OCI-LY7 (cell line): ENCODE results near the gene GRIN3A. TPM values are rescaled to one million over a fixed set of nuclear protein-coding genes. Genes with fewer than 3 reads are reported as not detected.

Experiments
- BruUV-seq: library from RNA; stranded (reverse); fragments of 400-500 nt; replicated peaks from 2 replicates; lab custom pipeline; 2021; lab: Mats Ljungman, UMichigan
- CTCF ChIA-PET: fragments of 300-600 bp; sonication (Branson Sonifier 250); formaldehyde crosslinking; loops from one replicate; lab custom pipeline; 2022; ENCODE audit warnings: antibody characterized with exemption; ENCODE audit not compliant: unreplicated experiment; lab: Charles Lee
- POLR2A ChIA-PET: fragments of 300-600 bp; sonication (Branson Sonifier 250); formaldehyde crosslinking; loops from one replicate; lab custom pipeline; 2022; ENCODE audit warnings: antibody characterized with exemption; lab: Charles Lee
- DNase-seq: peaks from one replicate; pipeline ENCODE4 v3.0.0-alpha.2; 2015; ENCODE audit warnings: low spot score
- H2AFZ ChIP-seq: fragments of 200-600 bp; sonication (generic), shearing (Covaris generic); 2 replicates; pipeline ENCODE4 v1.6.1; 2014; ENCODE audit warnings: mild to moderate bottlenecking, antibody characterized with exemption, low read length, moderate library complexity
- H3K27ac ChIP-seq: fragments of 200-600 bp; sonication (generic); 2 replicates; pipeline ENCODE4 v1.5.1; 2014; ENCODE audit warnings: mixed run types, low read depth, mild to moderate bottlenecking, moderate library complexity, low read length, inconsistent platforms; ENCODE audit not compliant: poor library complexity, severe bottlenecking
- H3K36me3 ChIP-seq: fragments of 200-600 bp; sonication (generic); 2 replicates; pipeline ENCODE4 v1.6.1; 2014; ENCODE audit warnings: mild to moderate bottlenecking, antibody characterized with exemption, low read length, moderate library complexity, mixed read lengths; ENCODE audit not compliant: insufficient read depth
- H3K4me1 ChIP-seq: fragments of 200-600 bp; sonication (generic); 2 replicates; pipeline ENCODE4 v1.5.1; 2014; ENCODE audit warnings: mild to moderate bottlenecking, low read length; ENCODE audit not compliant: insufficient read depth, poor library complexity, severe bottlenecking
- H3K4me2 ChIP-seq: fragments of 200-600 bp; sonication (generic); 2 replicates; pipeline ENCODE4 v1.6.1; 2014; ENCODE audit warnings: mild to moderate bottlenecking, low read length
- H3K4me3 ChIP-seq: fragments of 200-600 bp; sonication (generic); 2 replicates; pipeline ENCODE4 v1.5.1; 2014; ENCODE audit warnings: mild to moderate bottlenecking, low read depth, low read length; ENCODE audit not compliant: poor library complexity, severe bottlenecking
- H3K79me2 ChIP-seq: fragments of 200-600 bp; sonication (generic); 2 replicates; pipeline ENCODE4 v1.6.1; 2016; ENCODE audit warnings: low read depth, mild to moderate bottlenecking, low read length, moderate library complexity, mixed read lengths; ENCODE audit not compliant: insufficient read depth
- H3K9me2 ChIP-seq: fragments of 200-600 bp; sonication (generic); 2 replicates; pipeline ENCODE4 v1.6.1; 2016; ENCODE audit warnings: mild to moderate bottlenecking, low read length, mixed read lengths; ENCODE audit not compliant: insufficient read depth
- H3K9me3 ChIP-seq: fragments of 200-600 bp; sonication (generic); 2 replicates; pipeline ENCODE4 v1.6.1; 2014; ENCODE audit warnings: mild to moderate bottlenecking, mixed run types, low read length, mixed read lengths
- H4K20me1 ChIP-seq: fragments of 200-600 bp; sonication (generic); 2 replicates; pipeline ENCODE4 v1.6.1; 2014; ENCODE audit warnings: mild to moderate bottlenecking, antibody characterized with exemption, low read length, moderate library complexity, mixed read lengths; ENCODE audit not compliant: insufficient read depth
- CTCF ChIP-seq: fragments of 200-600 bp; sonication (generic); conservative IDR thresholded peaks from 2 replicates; pipeline ENCODE4 v1.5.1; 2014; ENCODE audit warnings: mild to moderate bottlenecking, antibody characterized with exemption, low read length, moderate library complexity, mixed read lengths
- EZH2phosphoT487 ChIP-seq: fragments of 200-600 bp; sonication (generic); IDR thresholded peaks from 2 replicates; pipeline ENCODE4 v1.6.1; 2018; ENCODE audit warnings: low read depth, borderline replicate concordance, mild to moderate bottlenecking, mixed run types, antibody characterized with exemption, low read length, moderate library complexity, mixed read lengths
- intact Hi-C: fragments of 100-400 bp; cut with micrococcal nuclease; formaldehyde crosslinking; loops from one replicate; pipeline ENCODE4 v1.10.0; 2022; ENCODE audit not compliant: unreplicated experiment
- total RNA-seq, 2 experiments: library from RNA; depleted of rRNA in 1 of 2; stranded (reverse); fragments of >200 nt in 1 of 2; shearing (Covaris generic) in 1 of 2; gene quantifications; 2 replicates each; pipeline ENCODE4 v1.2.3, GENCODE V29; 2014 to 2022

GRIN3A gene
- total RNA-seq, 2 experiments from 2014 or later, result not detected

GRCh38 chr9:101631892-101632291, 106.6 kb downstream of the GRIN3A start:
- no peaks in the 10 kb centered on the region for H3K79me2 ChIP-seq
- H3K9me2 ChIP-seq, result no peaks in the 10 kb centered on the region
- H4K20me1 ChIP-seq, result 0 out of 2 replicates have a peak, but pooled peaks cover 4% of the 10 kb centered on the region
- no peaks in the 10 kb centered on the region for H3K4me1 ChIP-seq
- H2AFZ ChIP-seq, result no peak overlapping the region
- intact Hi-C loops, result no loop called here
- H3K9me3 ChIP-seq, result no peaks in the 10 kb centered on the region
- no peak overlapping the region for H3K4me2 ChIP-seq
- BruUV-seq, result no TSS peak
- POLR2A ChIA-PET, result interaction anchor here (0.5 to 1.0 kb wide), 2 partner anchors 21 to 265 kb away, joined by 3 to 7 read pairs; no protein-coding TSS in a partner anchor
- H3K27ac ChIP-seq, result no peak overlapping the region
- H3K36me3 ChIP-seq, result no peaks in the 10 kb centered on the region
- CTCF ChIA-PET, result no interaction called here
- no peak for DNase-seq
- TF ChIP-seq CTCF, result no peak
- no peak for TF ChIP-seq EZH2phosphoT487
- H3K4me3 ChIP-seq, result no peak overlapping the region

GRCh38 chr9:101629636-101630035, 108.8 kb downstream of the GRIN3A start:
- H3K4me1 ChIP-seq, result no peaks in the 10 kb centered on the region
- H4K20me1 ChIP-seq, result 0 out of 2 replicates have a peak, but pooled peaks cover 4% of the 10 kb centered on the region
- no peak for DNase-seq
- no peaks in the 10 kb centered on the region for H3K36me3 ChIP-seq
- TF ChIP-seq CTCF (no peak), EZH2phosphoT487 (no peak)
- no peak overlapping the region for H3K4me2 ChIP-seq
- H3K27ac ChIP-seq, result no peak overlapping the region
- H3K79me2 ChIP-seq, result no peaks in the 10 kb centered on the region
- H3K4me3 ChIP-seq, result no peak overlapping the region
- no peaks in the 10 kb centered on the region for H3K9me3 ChIP-seq
- no peaks in the 10 kb centered on the region for H3K9me2 ChIP-seq
- no peak overlapping the region for H2AFZ ChIP-seq
- intact Hi-C loops, result no loop called here
- POLR2A ChIA-PET, result no interaction called here
- CTCF ChIA-PET, result no interaction called here
- no TSS peak for BruUV-seq

- H4K20me1 ChIP-seq, result 0 out of 2 replicates have a peak, but pooled peaks cover 4% of the 10 kb centered on the region
- no peaks in the 10 kb centered on the region for H3K9me2 ChIP-seq
- no peak for DNase-seq
- CTCF ChIA-PET, result no interaction called here
- H2AFZ ChIP-seq, result no peak overlapping the region
- POLR2A ChIA-PET, result no interaction called here
- no peaks in the 10 kb centered on the region for H3K36me3 ChIP-seq
- BruUV-seq, result no TSS peak
- intact Hi-C loops, result no loop called here
- no peak overlapping the region for H3K4me2 ChIP-seq
- TF ChIP-seq CTCF, result no peak
- TF ChIP-seq EZH2phosphoT487, result no peak
- no peaks in the 10 kb centered on the region for H3K79me2 ChIP-seq
- H3K4me3 ChIP-seq, result no peak overlapping the region
- no peaks in the 10 kb centered on the region for H3K4me1 ChIP-seq
- no peaks in the 10 kb centered on the region for H3K9me3 ChIP-seq
- no peak overlapping the region for H3K27ac ChIP-seq
These were observed 110.3 kb downstream of the GRIN3A start for GRCh38 chr9:101628173-101628572.
